PC-3 (cell line): ENCODE data around the gene TGFBI. TPM values are rescaled to one million over a fixed set of nuclear protein-coding genes. Genes with fewer than 3 reads are reported as not detected.

Experiments used
- ATAC-seq: fragments of 200-7000 bp; cut with Tn5 transposase; 2 replicates; pipeline ENCODE4 v1.9.1; 2020; ENCODE audit warnings: mild to moderate bottlenecking, moderate library complexity
- BruUV-seq: library from RNA; stranded (reverse); fragments of 400-500 nt; replicated peaks from 2 replicates; lab custom pipeline; 2021; lab: Mats Ljungman, UMichigan
- CTCF ChIA-PET: fragments of 300-600 bp; sonication (Branson Sonifier 250); formaldehyde crosslinking; loops from one replicate; lab custom pipeline; 2022; ENCODE audit warnings: antibody characterized with exemption; lab: Charles Lee
- POLR2A ChIA-PET: fragments of 300-600 bp; sonication (Branson Sonifier 250); formaldehyde crosslinking; loops from one replicate; lab custom pipeline; 2022; ENCODE audit warnings: antibody characterized with exemption; ENCODE audit not compliant: unreplicated experiment; lab: Charles Lee
- DNase-seq: peaks from one replicate; pipeline ENCODE4 v3.0.0-alpha.2; 2015
- H2AFZ ChIP-seq: fragments of 300-600 bp; sonication (generic); 2 replicates; pipeline ENCODE4 v1.6.0; 2016; ENCODE audit warnings: antibody characterized with exemption, low read length
- H3F3A ChIP-seq: fragments of 300-600 bp; sonication (generic); one replicate; pipeline ENCODE4 v1.6.0; 2017; ENCODE audit warnings: antibody characterized with exemption, low read length, control low read depth, mild to moderate bottlenecking; ENCODE audit not compliant: unreplicated experiment
- H3K27ac ChIP-seq: fragments of 300-600 bp; sonication (generic); 2 replicates; pipeline ENCODE4 v1.5.1; 2016; ENCODE audit warnings: mild to moderate bottlenecking, low read length
- H3K27me3 ChIP-seq: fragments of 300-600 bp; sonication (generic); 2 replicates; pipeline ENCODE4 v1.6.1; 2016; ENCODE audit warnings: low read length, mixed read lengths
- H3K36me3 ChIP-seq: fragments of 300-600 bp; sonication (generic); 2 replicates; pipeline ENCODE4 v1.6.1; 2016; ENCODE audit warnings: low read depth, mixed run types, low read length, mixed read lengths
- H3K4me1 ChIP-seq: fragments of 300-600 bp; sonication (generic); 2 replicates; pipeline ENCODE4 v1.5.1; 2016; ENCODE audit warnings: low read length; ENCODE audit not compliant: insufficient read depth
- H3K4me2 ChIP-seq: fragments of 300-600 bp; sonication (generic); 2 replicates; pipeline ENCODE4 v1.6.0; 2016; ENCODE audit warnings: low read length
- H3K4me3 ChIP-seq: fragments of 300-600 bp; sonication (generic); 2 replicates; pipeline ENCODE4 v1.5.1; 2016; ENCODE audit warnings: mild to moderate bottlenecking, low read length, mixed read lengths
- H3K79me2 ChIP-seq: fragments of 300-600 bp; sonication (generic); 2 replicates; pipeline ENCODE4 v1.6.1; 2017; ENCODE audit warnings: low read length, mixed read lengths
- H3K9ac ChIP-seq: fragments of 300-600 bp; sonication (generic); 2 replicates; pipeline ENCODE4 v1.6.0; 2016; ENCODE audit warnings: mild to moderate bottlenecking, low read length
- H3K9me2 ChIP-seq: fragments of 300-600 bp; sonication (generic); replicated peaks from 2 replicates; pipeline ENCODE4 v1.6.1; 2016; ENCODE audit warnings: mixed run types, low read length, mixed read lengths
- H3K9me3 ChIP-seq: fragments of 300-600 bp; sonication (generic); 2 replicates; pipeline ENCODE4 v1.6.1; 2016; ENCODE audit warnings: low read length, mixed read lengths
- H4K20me1 ChIP-seq: fragments of 300-600 bp; sonication (generic); 2 replicates; pipeline ENCODE4 v1.6.1; 2016; ENCODE audit warnings: low read length, mixed read lengths
- CTCF ChIP-seq: fragments of 300-600 bp; sonication (generic); conservative IDR thresholded peaks from 2 replicates; pipeline ENCODE4 v1.5.1; 2017; ENCODE audit warnings: antibody characterized with exemption, low read depth, mild to moderate bottlenecking, low read length
- EZH2 ChIP-seq: fragments of 300-600 bp; sonication (generic); IDR thresholded peaks from one replicate; pipeline ENCODE4 v1.6.1; 2017; ENCODE audit warnings: antibody characterized with exemption, mild to moderate bottlenecking, low read length; ENCODE audit not compliant: unreplicated experiment
- EZH2phosphoT487 ChIP-seq: fragments of 300-600 bp; sonication (generic); IDR thresholded peaks from 2 replicates; pipeline ENCODE4 v1.6.1; 2018; ENCODE audit warnings: mild to moderate bottlenecking, antibody characterized with exemption, low read length, borderline replicate concordance
- intact Hi-C: fragments of 100-400 bp; cut with micrococcal nuclease; formaldehyde crosslinking; loops from 2 replicates; pipeline ENCODE4 v1.9.0; 2023
- total RNA-seq: library from RNA; depleted of rRNA; stranded (reverse); fragments of >200 nt; gene quantifications from 2 replicates; pipeline ENCODE4 v1.2.3, GENCODE V29; 2014

The TGFBI gene
- total RNA-seq, 1 experiment from 2014 or later: 4.8 TPM

GRCh38 chr5:135989686-135990085 lies 39.1 kb upstream of the TGFBI start:
- Histone ChIP-seq H4K20me1 (no peaks in the 10 kb centered on the region), H3K4me2 (no peak overlapping the region), H2AFZ (no peak overlapping the region), H3F3A (no peaks in the 10 kb centered on the region), H3K4me1 (peaks cover 12% of the 10 kb centered on the region), H3K79me2 (no peaks in the 10 kb centered on the region), H3K9me2 (no peaks in the 10 kb centered on the region), H3K27ac (no peak overlapping the region), H3K9ac (no peak overlapping the region), H3K27me3 (no peaks in the 10 kb centered on the region), H3K36me3 (no peaks in the 10 kb centered on the region), H3K9me3 (no peaks in the 10 kb centered on the region), H3K4me3 (no peak overlapping the region)
- intact Hi-C loops: no loop called here
- ChIA-PET POLR2A (no interaction called here), CTCF (no interaction called here)
- no peak for ATAC-seq
- no TSS peak for BruUV-seq
- no peak for TF ChIP-seq EZH2phosphoT487
- no peak for TF ChIP-seq CTCF
- no peak for DNase-seq

GRCh38 chr5:135990528-135991255 lies 38.1 kb upstream of the TGFBI start:
- Histone ChIP-seq H3K27ac (no peak overlapping the region), H3K4me1 (peaks cover 12% of the 10 kb centered on the region), H3F3A (no peaks in the 10 kb centered on the region), H3K9ac (no peak overlapping the region), H3K79me2 (no peaks in the 10 kb centered on the region), H3K9me3 (no peaks in the 10 kb centered on the region), H4K20me1 (no peaks in the 10 kb centered on the region), H2AFZ (no peak overlapping the region), H3K27me3 (no peaks in the 10 kb centered on the region), H3K4me2 (no peak overlapping the region), H3K4me3 (no peak overlapping the region), H3K36me3 (no peaks in the 10 kb centered on the region), H3K9me2 (no peaks in the 10 kb centered on the region)
- no TSS peak for BruUV-seq
- TF ChIP-seq EZH2phosphoT487: no peak
- no peak for TF ChIP-seq EZH2
- TF ChIP-seq CTCF: no peak
- intact Hi-C loops: no loop called here
- no peak for DNase-seq
- ChIA-PET POLR2A (no interaction called here), CTCF (no interaction called here)
- ATAC-seq: no peak

- no peak overlapping the region for H3K4me3 ChIP-seq
- no peaks in the 10 kb centered on the region for H3F3A ChIP-seq
- intact Hi-C loops: no loop called here
- no peak for ATAC-seq
- no TSS peak for BruUV-seq
- H3K27ac ChIP-seq: no peak overlapping the region
- H3K4me2 ChIP-seq: no peak overlapping the region
- no peaks in the 10 kb centered on the region for H3K27me3 ChIP-seq
- H4K20me1 ChIP-seq: no peaks in the 10 kb centered on the region
- H3K9me3 ChIP-seq: no peaks in the 10 kb centered on the region
- H3K36me3 ChIP-seq: no peaks in the 10 kb centered on the region
- H3K9ac ChIP-seq: no peak overlapping the region
- POLR2A ChIA-PET: no interaction called here
- DNase-seq: no peak
- CTCF ChIA-PET: no interaction called here
- no peaks in the 10 kb centered on the region for H3K79me2 ChIP-seq
- no peak for TF ChIP-seq EZH2phosphoT487
- TF ChIP-seq CTCF: no peak
- no peak for TF ChIP-seq EZH2
- no peak overlapping the region for H2AFZ ChIP-seq
- H3K9me2 ChIP-seq: no peaks in the 10 kb centered on the region
- H3K4me1 ChIP-seq: peaks cover 12% of the 10 kb centered on the region
Measured at GRCh38 chr5:135991429-135991828, 37.4 kb upstream of the TGFBI start.
